HEK293 (cell line): ENCODE measurements around the gene CASS4.

Source experiments
- CTCF ChIA-PET: fragments of 350-600 bp; formaldehyde crosslinking; extraction: SDS; loops from one replicate; lab custom pipeline; 2021; ENCODE audit warnings: antibody characterized with exemption; lab: Yijun Ruan, JAX
- POLR2A ChIA-PET: fragments of 300-600 bp; formaldehyde crosslinking; extraction: SDS; loops from one replicate; lab custom pipeline; 2020; ENCODE audit warnings: antibody characterized with exemption, inconsistent platforms; lab: Yijun Ruan, JAX
- H3K27ac ChIP-seq: fragments of 200-500 bp; sonication (Bioruptor generic); 2 replicates; pipeline ENCODE4 v1.5.1; 2014; ENCODE audit warnings: low read depth, low read length, control low read depth, inconsistent platforms; ENCODE audit errors: extremely low read depth
- H3K36me3 ChIP-seq, 2 experiments: fragments of 200-500 bp in 1 of 2; sonication (Bioruptor generic) in 1 of 2; 1 replicate in 1 of 2; 2 replicates in 1 of 2; pipeline ENCODE4 v1.5.1; 2014 to 2017; ENCODE audit warnings: inconsistent platforms in 2 of 2, low read length in 2 of 2; ENCODE audit not compliant: control insufficient read depth in 2 of 2, insufficient read depth in 1 of 2
- H3K4me1 ChIP-seq: fragments of 200-500 bp; sonication (Bioruptor generic); 2 replicates; pipeline ENCODE4 v1.5.1; 2014; ENCODE audit warnings: mild to moderate bottlenecking, low read length, inconsistent platforms; ENCODE audit not compliant: control insufficient read depth, insufficient read depth
- H3K4me3 ChIP-seq: 2 replicates; pipeline ENCODE4 v1.5.1; 2011; ENCODE audit warnings: low read depth, mild to moderate bottlenecking, control low read depth, low read length, moderate library complexity
- H3K9me3 ChIP-seq: fragments of 200-500 bp; sonication (Bioruptor generic); 2 replicates; pipeline ENCODE4 v1.5.1; 2014; ENCODE audit warnings: low read depth, low read length, inconsistent platforms; ENCODE audit not compliant: control insufficient read depth, insufficient read depth
- GLI2 ChIP-seq: fragments of 450-650 bp; formaldehyde crosslinking; IDR thresholded peaks from 2 replicates; pipeline ENCODE4; 2017; ENCODE audit warnings: missing biosample characterization, missing genetic modification characterization, low read depth, borderline replicate concordance
- HOXC10 ChIP-seq: sonication (generic); formaldehyde crosslinking; IDR thresholded peaks from 2 replicates; pipeline ENCODE4 v1.8.1; 2023; ENCODE audit warnings: mild to moderate bottlenecking, missing genetic modification reagents
- IKZF3 ChIP-seq: fragments of 450-650 bp; IDR thresholded peaks from 2 replicates; pipeline ENCODE4 v1.5.0; 2018; ENCODE audit warnings: missing biosample characterization, mild to moderate bottlenecking, missing genetic modification characterization, moderate library complexity
- OVOL3 ChIP-seq: fragments of 450-650 bp; formaldehyde crosslinking; IDR thresholded peaks from 2 replicates; pipeline ENCODE4 v1.5.1; 2016; ENCODE audit warnings: missing biosample characterization, missing genetic modification characterization
- REST ChIP-seq: fragments of 450-650 bp; formaldehyde crosslinking; IDR thresholded peaks from 2 replicates; pipeline ENCODE4 v1.5.1; 2016; ENCODE audit warnings: missing biosample characterization, missing genetic modification characterization
- ZBTB1 ChIP-seq: fragments of 450-650 bp; formaldehyde crosslinking; IDR thresholded peaks from 2 replicates; pipeline ENCODE4 v1.5.1; 2016; ENCODE audit warnings: missing biosample characterization, missing genetic modification characterization
- ZBTB10 ChIP-seq: fragments of 450-650 bp; formaldehyde crosslinking; IDR thresholded peaks from 2 replicates; pipeline ENCODE4 v1.5.1; 2016; ENCODE audit warnings: missing biosample characterization, missing genetic modification characterization
- ZBTB48 ChIP-seq: fragments of 450-650 bp; formaldehyde crosslinking; IDR thresholded peaks from 2 replicates; pipeline ENCODE4 v1.5.1; 2016; ENCODE audit warnings: missing biosample characterization, missing genetic modification characterization
- ZFP69B ChIP-seq: fragments of 450-650 bp; formaldehyde crosslinking; IDR thresholded peaks from 2 replicates; pipeline ENCODE4 v1.5.1; 2016; ENCODE audit warnings: missing biosample characterization, missing genetic modification characterization
- ZNF157 ChIP-seq: fragments of 450-650 bp; formaldehyde crosslinking; IDR thresholded peaks from 2 replicates; pipeline ENCODE4 v1.5.1; 2016; ENCODE audit warnings: missing biosample characterization, missing genetic modification characterization
- ZNF221 ChIP-seq: fragments of 450-650 bp; formaldehyde crosslinking; IDR thresholded peaks from 2 replicates; pipeline ENCODE4 v1.5.1; 2017; ENCODE audit warnings: missing biosample characterization, missing genetic modification characterization, borderline replicate concordance
- ZNF239 ChIP-seq: fragments of 450-650 bp; formaldehyde crosslinking; IDR thresholded peaks from 2 replicates; pipeline ENCODE4 v1.5.1; 2016; ENCODE audit warnings: missing biosample characterization, missing genetic modification characterization
- ZNF26 ChIP-seq: fragments of 450-650 bp; formaldehyde crosslinking; IDR thresholded peaks from 2 replicates; pipeline ENCODE4 v1.5.1; 2016; ENCODE audit warnings: missing biosample characterization, missing genetic modification characterization
- ZNF747 ChIP-seq: fragments of 450-650 bp; formaldehyde crosslinking; IDR thresholded peaks from 2 replicates; pipeline ENCODE4 v1.5.1; 2016; ENCODE audit warnings: missing biosample characterization, missing genetic modification characterization
- ZNF837 ChIP-seq: fragments of 450-650 bp; formaldehyde crosslinking; IDR thresholded peaks from 2 replicates; pipeline ENCODE4 v1.5.1; 2016; ENCODE audit warnings: missing biosample characterization, missing genetic modification characterization

Gene CASS4

GRCh38 chr20:56461576-56461975 is 49.5 kb downstream of the CASS4 start:
- H3K9me3 ChIP-seq = no peaks in the 10 kb centered on the region
- H3K4me1 ChIP-seq = no peaks in the 10 kb centered on the region
- ChIA-PET POLR2A (no interaction called here), CTCF (no interaction called here)
- H3K4me3 ChIP-seq = no peak overlapping the region
- H3K27ac ChIP-seq = no peak overlapping the region
- no peaks in the 10 kb centered on the region for H3K36me3 ChIP-seq
- TF ChIP-seq ZBTB1 (tag by site-specific recombination) (no peak), HOXC10 (CRISPR knock-in tag) (no peak), ZBTB10 (tag by site-specific recombination) (no peak)
- TF ChIP-seq, all 188 proteins: peak for 0

- POLR2A ChIA-PET = no interaction called here
- no peak overlapping the region for H3K4me3 ChIP-seq
Measured at GRCh38 chr20:56463428-56463827, 51.4 kb downstream of the CASS4 start.

More at GRCh38 chr20:56463428-56463827, 51.4 kb downstream of the CASS4 start:
- CTCF ChIA-PET = interaction anchor here (0.8 kb wide), 1 partner anchor 49 kb away, joined by 3 read pairs; no protein-coding TSS in a partner anchor
- H3K36me3 ChIP-seq = no peaks in the 10 kb centered on the region
- no peak overlapping the region for H3K27ac ChIP-seq
- no peaks in the 10 kb centered on the region for H3K9me3 ChIP-seq
- TF ChIP-seq ZNF157 (tag by site-specific recombination) = no peak
- TF ChIP-seq GLI2 = no peak
- TF ChIP-seq ZFP69B (tag by site-specific recombination) = no peak
- no peak for TF ChIP-seq ZBTB48 (tag by site-specific recombination)
- no peak for TF ChIP-seq ZBTB1 (tag by site-specific recombination)
- no peak for TF ChIP-seq OVOL3 (tag by site-specific recombination)
- TF ChIP-seq ZNF221 = no peak
- TF ChIP-seq IKZF3 (tag by site-specific recombination) = no peak
- TF ChIP-seq ZNF239 (tag by site-specific recombination) = no peak
- no peak for TF ChIP-seq ZNF747 (tag by site-specific recombination)
- TF ChIP-seq ZNF26 (tag by site-specific recombination) = no peak
- no peak for TF ChIP-seq ZNF837
- TF ChIP-seq REST = no peak
- H3K4me1 ChIP-seq = no peaks in the 10 kb centered on the region
